GM12878 (cell line): ENCODE measurements around the gene FNTB. TPM values are rescaled to one million over a fixed set of nuclear protein-coding genes. Genes with fewer than 3 reads are reported as not detected.

Source experiments
- ATAC-seq: fragments of 200-7000 bp; cut with Tn5 transposase; 3 replicates; pipeline ENCODE4 v1.9.1; 2020; ENCODE audit warnings: mild to moderate bottlenecking, moderate library complexity
- BruUV-seq: library from RNA; stranded (reverse); fragments of 400-500 nt; replicated peaks from 2 replicates; lab custom pipeline; 2021; lab: Mats Ljungman, UMichigan
- CTCF ChIA-PET: fragments of 300-600 bp; sonication (Branson Sonifier 250); formaldehyde crosslinking; extraction: SDS; loops from one replicate; lab custom pipeline; 2021; ENCODE audit warnings: inconsistent platforms; lab: Yijun Ruan, JAX
- POLR2A ChIA-PET: fragments of 350-600 bp; formaldehyde crosslinking; extraction: SDS; loops from one replicate; lab custom pipeline; 2021; ENCODE audit warnings: inconsistent platforms; lab: Charles Lee
- RAD21 ChIA-PET: fragments of 300-600 bp; sonication (Branson Sonifier 250); formaldehyde crosslinking; loops from one replicate; lab custom pipeline; 2023; ENCODE audit warnings: antibody characterized with exemption; ENCODE audit not compliant: unreplicated experiment; lab: Charles Lee
- SMC1A ChIA-PET: fragments of 300-600 bp; sonication (Branson Sonifier 250); formaldehyde crosslinking; loops from one replicate; lab custom pipeline; 2023; ENCODE audit not compliant: unreplicated experiment, uncharacterized antibody; lab: Charles Lee
- DNase-seq: peaks from one replicate; pipeline ENCODE4 v3.0.0-alpha.2; 2011; ENCODE audit warnings: low read depth, low spot score
- FAIRE-seq: peaks from 3 replicates; lab custom pipeline; 2011; peaks lifted over from hg19 to GRCh38; lab: Jason Lieb, UNC
- H2AFZ ChIP-seq: 2 replicates; pipeline ENCODE4 v1.6.0; 2011; ENCODE audit warnings: low read depth, low read length, control low read depth; ENCODE audit not compliant: control insufficient read depth
- H3K27ac ChIP-seq: 2 replicates; pipeline ENCODE4 v1.5.1; 2011; ENCODE audit warnings: control low read depth; ENCODE audit not compliant: control insufficient read depth, insufficient read depth
- H3K27me3 ChIP-seq, 2 experiments: replicated peaks in 1 of 2; 2 replicates each; pipeline versions ENCODE4 v1.6.0 to v1.6.1; 2011; ENCODE audit warnings: low read length in 1 of 2; ENCODE audit not compliant: control insufficient read depth in 2 of 2, insufficient read depth in 2 of 2
- H3K36me3 ChIP-seq, 2 experiments: 2 replicates each; pipeline ENCODE4 v1.5.1; 2011; ENCODE audit warnings: low read length in 1 of 2; ENCODE audit not compliant: control insufficient read depth in 2 of 2, insufficient read depth in 2 of 2
- H3K4me1 ChIP-seq: 2 replicates; pipeline ENCODE4 v1.6.1; 2011; ENCODE audit warnings: mild to moderate bottlenecking, low read length, moderate library complexity, mixed read lengths; ENCODE audit not compliant: control insufficient read depth, insufficient read depth
- H3K4me2 ChIP-seq: 2 replicates; pipeline ENCODE4 v1.6.0; 2011; ENCODE audit warnings: control low read depth; ENCODE audit not compliant: control insufficient read depth, insufficient read depth
- H3K4me3 ChIP-seq: fragments of 200-600 bp; sonication (generic); 2 replicates; pipeline ENCODE4 v1.5.1; 2016
- H3K79me2 ChIP-seq: 2 replicates; pipeline ENCODE4 v1.6.0; 2011; ENCODE audit warnings: low read length; ENCODE audit not compliant: control insufficient read depth, insufficient read depth
- H3K9ac ChIP-seq: 2 replicates; pipeline ENCODE4 v1.8.0; 2011; ENCODE audit warnings: low read length, control low read depth, mixed read lengths; ENCODE audit not compliant: control insufficient read depth, insufficient read depth
- H3K9me3 ChIP-seq: replicated peaks from 3 replicates; pipeline ENCODE4 v1.5.1; 2011; ENCODE audit warnings: mild to moderate bottlenecking, low read length; ENCODE audit not compliant: control insufficient read depth, insufficient read depth
- H4K20me1 ChIP-seq: 2 replicates; pipeline ENCODE4 v1.6.0; 2011; ENCODE audit not compliant: control insufficient read depth, insufficient read depth
- BMI1 ChIP-seq: fragments of 450-650 bp; IDR thresholded peaks from 2 replicates; pipeline ENCODE4 v1.6.1; 2016; ENCODE audit warnings: mild to moderate bottlenecking, moderate library complexity, borderline replicate concordance
- HDGF ChIP-seq: fragments of 450-650 bp; IDR thresholded peaks from 2 replicates; pipeline ENCODE4 v1.6.1; 2016; ENCODE audit warnings: antibody characterized with exemption
- MYB ChIP-seq: fragments of 150-350 bp; IDR thresholded peaks from 2 replicates; pipeline ENCODE4 v1.6.1; 2014; ENCODE audit warnings: mild to moderate bottlenecking, low read depth, low read length, borderline replicate concordance
- RAD21 ChIP-seq: IDR thresholded peaks from 2 replicates; pipeline ENCODE4 v1.6.1; 2011; ENCODE audit warnings: mild to moderate bottlenecking, low read depth, low read length, moderate library complexity; ENCODE audit not compliant: insufficient read depth
- SREBF2 ChIP-seq: IDR thresholded peaks from 2 replicates; pipeline ENCODE4 v1.6.1; 2012; ENCODE audit warnings: mild to moderate bottlenecking, low read length
- TBL1XR1 ChIP-seq: IDR thresholded peaks from 2 replicates; pipeline ENCODE4 v1.6.1; 2012; ENCODE audit warnings: low read depth, low read length, improper control_type of control experiment
- ZNF24 ChIP-seq: fragments of 450-650 bp; IDR thresholded peaks from 2 replicates; pipeline ENCODE4 v1.6.1; 2017; ENCODE audit warnings: antibody characterized with exemption, mild to moderate bottlenecking
- WGBS: methylation state at CpG from one replicate; pipeline ENCODE4 v1.1.6; 2016; ENCODE audit warnings: low lambda C conversion rate; ENCODE audit not compliant: insufficient replicate concordance, insufficient coverage; ENCODE audit errors: missing lambda C conversion rate; 5-methylcytosine and 5-hydroxymethylcytosine counted together
- in situ Hi-C: fragments of 300-500 bp; cut with MboI; formaldehyde crosslinking; loops from 9 replicates; pipeline ENCODE4 v1.14.3; 2018; ENCODE audit warnings: mixed read lengths
- intact Hi-C: fragments of 100-400 bp; cut with micrococcal nuclease; formaldehyde crosslinking; loops from one replicate; pipeline ENCODE4 v1.14.2; 2022; ENCODE audit not compliant: unreplicated experiment
- polyA plus RNA-seq, 11 experiments: library from polyadenylated mRNA; depleted of rRNA in 4 of 11; unstranded in 6 of 11; stranded (reverse) in 5 of 11; fragments of >200 nt; fragmentation: Nextera tagmentation in 4 of 11; fragmentation: Illumina TruSeq in 1 of 11; extraction: Ambion mirVana in 4 of 11; extraction: Trizol in 1 of 11; gene quantifications; 1 replicate in 1 of 11; 2 replicates in 10 of 11; pipeline versions ENCODE4 v1.2.1 to v1.2.3, GENCODE V29; 2011 to 2016; ENCODE audit warnings: inconsistent platforms in 2 of 11, missing spikeins in 2 of 11, low read depth in 1 of 11
- total RNA-seq, 4 experiments: library from RNA; depleted of rRNA in 3 of 4; stranded (reverse); fragments of >200 nt in 3 of 4; fragmentation: Illumina TruSeq in 1 of 4; extraction: Trizol in 1 of 4; gene quantifications; 2 replicates each; pipeline versions ENCODE4 v1.2.1 to v1.2.3, GENCODE V29; 2013 to 2021

Gene FNTB
- total and polyA plus RNA-seq, 10 of the 15 experiments (the other 5 are each of a cell fraction or from before 2014, with no cell fraction given) = 10.4 to 25.1 (median 16.7) TPM

DNA sequence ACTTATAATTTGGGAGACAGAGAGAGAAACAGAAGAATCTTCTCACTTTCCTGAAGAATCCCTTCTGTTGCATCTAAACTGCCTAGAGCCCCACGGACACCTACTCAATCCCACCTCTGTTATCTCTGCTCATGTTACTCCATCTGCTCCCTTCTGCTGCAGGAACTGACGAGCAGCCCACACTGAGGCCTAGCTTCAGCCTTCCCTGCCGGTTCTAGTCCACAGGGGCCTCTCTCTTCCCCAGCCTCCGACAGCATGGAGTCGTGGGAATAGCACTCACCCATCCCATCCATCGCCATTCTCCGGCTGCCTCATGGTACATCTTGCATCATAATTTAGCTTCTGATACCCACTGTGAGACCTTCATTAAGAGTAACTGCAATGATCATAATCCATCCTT, 18.5 kb upstream of the FNTB start (continued):
- TF ChIP-seq BMI1 (no peak), SREBF2 (no peak)
- TF ChIP-seq, all 136 proteins: peak for 0

DNA sequence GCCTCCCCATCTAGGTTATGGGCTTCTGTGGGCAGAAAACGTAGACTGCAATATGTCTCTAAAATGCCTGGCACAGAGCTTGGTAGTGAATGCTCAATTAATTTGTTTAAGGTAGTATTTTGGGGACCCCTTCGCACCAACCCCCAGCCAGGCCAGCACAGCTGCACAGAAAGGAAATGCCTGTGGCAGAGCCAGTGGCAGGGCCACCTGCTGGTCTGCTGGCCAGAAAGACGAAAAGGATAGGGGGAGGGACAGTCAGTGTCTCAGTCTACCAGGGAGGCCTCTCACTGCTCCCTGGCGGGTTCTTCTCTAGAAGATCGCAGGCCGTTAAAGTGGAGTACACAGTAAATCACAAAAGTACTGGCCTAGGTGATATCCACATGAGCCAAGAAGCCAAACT, 18.0 kb upstream of the FNTB start:
- Histone ChIP-seq H3K4me2 (no peak overlapping the region), H3K27ac (no peak overlapping the region), H3K9me3 (no peaks in the 10 kb centered on the region), H3K4me3 (no peak overlapping the region), H3K9ac (no peak overlapping the region), H3K79me2 (no peaks in the 10 kb centered on the region), H3K36me3 (no peaks in the 10 kb centered on the region), H3K4me1 (no peaks in the 10 kb centered on the region), H3K27me3 (peaks cover 2 to 7% of the 10 kb centered on the region in 2 experiments), H2AFZ (no peak overlapping the region), H4K20me1 (no peaks in the 10 kb centered on the region)
- ATAC-seq (no peak), DNase-seq (no peak), FAIRE-seq (no peak)
- TF ChIP-seq MYB (no peak), ZNF24 (no peak), RAD21 (no peak), HDGF (no peak), TBL1XR1 (no peak)
- WGBS = 62% methylated on average over 6 of the region's 6 CpGs
- ChIA-PET RAD21 (no interaction called here), SMC1A (no interaction called here), POLR2A (interaction anchor here (0.5 kb wide), 1 partner anchor 9 kb away, joined by 7 read pairs; no protein-coding TSS in a partner anchor), CTCF (interaction anchor here (0.8 to 2.1 kb wide), 4 partner anchors 77 to 242 kb away, joined by 3 to 7 read pairs (median 3); no protein-coding TSS in a partner anchor)
- no TSS peak for BruUV-seq
- in situ Hi-C loops (no loop called here), intact Hi-C loops (no loop called here)
